GM12891 (cell line): Measurements from ENCODE around the gene FAM168A.

ENCODE experiments used
- PAX5 ChIP-seq: IDR thresholded peaks from 2 replicates; pipeline ENCODE4 v1.6.1; 2011; ENCODE audit warnings: low read length, moderate library complexity, mild to moderate bottlenecking; ENCODE audit not compliant: insufficient read depth, severe bottlenecking
- POLR2A ChIP-seq: IDR thresholded peaks from 2 replicates; pipeline ENCODE4 v1.6.1; 2011; ENCODE audit warnings: low read depth, low read length, control low read depth
- POLR2AphosphoS5 ChIP-seq: IDR thresholded peaks from 2 replicates; pipeline ENCODE4 v1.6.1; 2011; ENCODE audit warnings: low read depth, low read length, control low read depth
- POU2F2 ChIP-seq: IDR thresholded peaks from 2 replicates; pipeline ENCODE4 v1.6.1; 2011; ENCODE audit warnings: low read depth, mild to moderate bottlenecking, control low read depth, low read length, moderate library complexity
- SPI1 ChIP-seq: IDR thresholded peaks from 2 replicates; pipeline ENCODE4 v1.6.1; 2011; ENCODE audit warnings: low read depth, low read length, control low read depth
- TAF1 ChIP-seq: IDR thresholded peaks from 2 replicates; pipeline ENCODE4 v1.6.1; 2011; ENCODE audit warnings: low read depth, low read length, control low read depth

DNA sequence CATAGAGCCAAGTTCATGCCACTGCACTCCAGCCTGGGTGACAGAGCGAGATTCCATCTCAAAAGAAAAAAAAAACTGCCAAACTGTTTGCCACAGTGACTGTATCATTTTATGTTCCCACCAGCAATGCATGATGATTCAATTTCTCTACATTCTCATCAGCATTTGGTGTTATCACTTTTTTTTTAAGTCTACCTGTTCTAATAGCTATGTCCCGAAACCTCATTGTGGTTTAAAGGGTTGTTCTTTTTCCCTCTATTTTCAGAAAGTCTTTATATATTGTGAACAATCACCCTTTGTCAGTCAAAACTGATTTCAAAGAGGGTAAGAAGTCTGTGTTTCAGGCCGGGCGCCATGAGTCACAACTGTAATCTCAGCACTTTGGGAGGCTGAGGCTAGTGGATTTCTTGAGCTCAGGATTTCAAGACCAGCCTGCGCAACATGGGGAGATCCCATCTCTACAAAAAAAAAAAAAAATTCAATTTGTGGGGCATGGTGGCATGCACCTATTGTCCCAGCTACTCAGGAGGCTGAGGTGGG, 14.8 kb upstream of the FAM168A start:
- no peak for TF ChIP-seq POLR2A
- TF ChIP-seq POLR2AphosphoS5, result no peak
- TF ChIP-seq TAF1, result no peak
- TF ChIP-seq PAX5, result no peak
- TF ChIP-seq POU2F2, result no peak
- TF ChIP-seq SPI1, result no peak
